ENCODE data around the gene KPNA6.
"Not testable (repeated sequence)": the region's sequence is repeated elsewhere in the genome, so short reads cannot be mapped to it uniquely, and the experiment has no call there.

GRCh38 chr1:32147799-32148198 is 39.9 kb downstream of the KPNA6 start:
- TF ChIP-seq ZBTB33 (CRISPR knock-in tag; IDR thresholded peaks at IDR 0.05); NR2C2 (CRISPR knock-in tag; IDR thresholded peaks at IDR 0.05; ENCODE audit: borderline replicate concordance); ZNF567 (CRISPR knock-in tag; IDR thresholded peaks at IDR 0.05; ENCODE audit: borderline replicate concordance); HNF4G (IDR thresholded peaks at IDR 0.05; ENCODE audit: borderline replicate concordance, low read depth, low read length); HNF4G (CRISPR knock-in tag; IDR thresholded peaks at IDR 0.05; ENCODE audit: borderline replicate concordance, low read depth); TEF (CRISPR knock-in tag; IDR thresholded peaks at IDR 0.05); ZNF562 (CRISPR knock-in tag; IDR thresholded peaks at IDR 0.05; ENCODE audit: borderline replicate concordance): not testable (repeated sequence)
